ENCODE measurements around the gene MAB21L1. TPM values are rescaled to one million over a fixed set of nuclear protein-coding genes. Genes with fewer than 3 reads are reported as not detected.

The MAB21L1 gene
- total RNA-seq, 4 donors from 2014 or later = 0.31 to 2.0 (median 0.37) TPM; not detected in 1

GRCh38 chr13:35496761-35497386 is 20.4 kb upstream of the MAB21L1 start:
- DNase-seq (ENCODE audit: low spot score) (no peak), ATAC-seq (ENCODE audit: low FRiP score) (no peak)
- TF ChIP-seq, protein P1, sequence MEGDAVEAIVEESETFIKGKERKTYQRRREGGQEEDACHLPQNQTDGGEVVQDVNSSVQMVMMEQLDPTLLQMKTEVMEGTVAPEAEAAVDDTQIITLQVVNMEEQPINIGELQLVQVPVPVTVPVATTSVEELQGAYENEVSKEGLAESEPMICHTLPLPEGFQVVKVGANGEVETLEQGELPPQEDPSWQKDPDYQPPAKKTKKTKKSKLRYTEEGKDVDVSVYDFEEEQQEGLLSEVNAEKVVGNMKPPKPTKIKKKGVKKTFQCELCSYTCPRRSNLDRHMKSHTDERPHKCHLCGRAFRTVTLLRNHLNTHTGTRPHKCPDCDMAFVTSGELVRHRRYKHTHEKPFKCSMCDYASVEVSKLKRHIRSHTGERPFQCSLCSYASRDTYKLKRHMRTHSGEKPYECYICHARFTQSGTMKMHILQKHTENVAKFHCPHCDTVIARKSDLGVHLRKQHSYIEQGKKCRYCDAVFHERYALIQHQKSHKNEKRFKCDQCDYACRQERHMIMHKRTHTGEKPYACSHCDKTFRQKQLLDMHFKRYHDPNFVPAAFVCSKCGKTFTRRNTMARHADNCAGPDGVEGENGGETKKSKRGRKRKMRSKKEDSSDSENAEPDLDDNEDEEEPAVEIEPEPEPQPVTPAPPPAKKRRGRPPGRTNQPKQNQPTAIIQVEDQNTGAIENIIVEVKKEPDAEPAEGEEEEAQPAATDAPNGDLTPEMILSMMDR (IDR thresholded peaks at IDR 0.05) = no peak

DNA sequence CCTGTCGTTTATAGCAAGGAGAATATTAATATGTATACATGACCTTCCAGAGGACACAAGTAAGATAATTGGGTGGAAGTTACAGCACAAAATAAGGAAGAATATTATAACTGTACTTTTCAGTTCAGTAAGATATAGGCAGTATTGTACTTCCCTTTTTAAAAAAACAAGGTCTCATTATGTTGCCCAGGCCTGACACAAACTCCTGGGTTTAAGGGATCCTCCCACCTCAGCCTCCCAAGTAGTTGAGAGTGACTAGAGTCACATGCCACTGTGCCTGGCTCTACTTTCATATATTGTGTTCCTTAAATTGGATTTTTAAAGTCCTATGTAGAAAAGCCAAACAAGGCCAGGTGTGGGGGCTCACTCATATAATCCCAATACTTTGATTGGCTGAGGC is 19.5 kb upstream of the MAB21L1 start:
- no peak for DNase-seq (ENCODE audit: low spot score)
- no peak for ATAC-seq (ENCODE audit: low FRiP score)
- TF ChIP-seq, protein P1 (IDR thresholded peaks at IDR 0.05) = no peak

- no peak for DNase-seq (ENCODE audit: low spot score)
- no peak for ATAC-seq (ENCODE audit: low FRiP score)
- TF ChIP-seq, protein P1 (IDR thresholded peaks at IDR 0.05) = no peak
Measured at GRCh38 chr13:35489050-35489449, 12.6 kb upstream of the MAB21L1 start.

DNA sequence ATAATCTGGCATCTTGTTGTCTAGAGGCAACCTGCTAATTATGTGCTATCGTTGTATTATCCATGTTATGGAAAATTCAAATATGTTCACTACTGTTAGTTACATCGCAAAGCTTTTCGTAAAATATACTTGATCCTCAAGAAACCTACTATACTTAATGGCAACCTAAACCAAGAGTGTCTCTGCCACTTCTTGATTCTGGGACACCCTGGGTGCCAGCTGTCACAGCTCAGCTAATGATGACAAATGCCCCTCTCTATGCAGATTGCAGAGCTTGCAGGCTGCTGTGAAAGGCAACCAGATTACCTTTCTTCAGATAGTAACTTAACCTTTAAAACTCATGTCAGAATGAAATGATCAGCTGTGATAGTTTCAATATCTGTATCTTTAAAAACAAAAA is 8.9 kb upstream of the MAB21L1 start:
- DNase-seq (ENCODE audit: low spot score) (no peak), ATAC-seq (ENCODE audit: low FRiP score) (no peak)
- TF ChIP-seq, protein P1 (IDR thresholded peaks at IDR 0.05) = no peak

DNA sequence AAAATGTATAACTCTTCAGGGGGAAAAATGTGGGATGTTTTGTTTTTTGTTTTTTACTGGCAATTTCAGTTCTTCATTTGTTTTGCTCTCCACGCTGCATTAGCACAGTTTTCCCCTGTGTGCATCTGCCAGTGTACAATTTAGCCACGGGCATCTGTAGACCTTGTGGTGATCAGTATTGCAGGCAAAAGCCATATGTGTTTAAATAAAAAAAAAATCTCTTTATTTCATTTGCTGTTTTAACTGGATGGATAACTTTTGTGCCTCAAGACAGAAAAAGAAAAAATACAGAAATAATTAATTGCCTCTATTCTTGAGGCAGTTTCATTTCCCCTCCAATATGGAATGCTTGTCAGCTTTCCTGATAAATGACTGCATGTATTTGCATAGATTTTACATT is 7.9 kb upstream of the MAB21L1 start:
- DNase-seq (ENCODE audit: low spot score) (no peak), ATAC-seq (ENCODE audit: low FRiP score) (no peak)

DNA sequence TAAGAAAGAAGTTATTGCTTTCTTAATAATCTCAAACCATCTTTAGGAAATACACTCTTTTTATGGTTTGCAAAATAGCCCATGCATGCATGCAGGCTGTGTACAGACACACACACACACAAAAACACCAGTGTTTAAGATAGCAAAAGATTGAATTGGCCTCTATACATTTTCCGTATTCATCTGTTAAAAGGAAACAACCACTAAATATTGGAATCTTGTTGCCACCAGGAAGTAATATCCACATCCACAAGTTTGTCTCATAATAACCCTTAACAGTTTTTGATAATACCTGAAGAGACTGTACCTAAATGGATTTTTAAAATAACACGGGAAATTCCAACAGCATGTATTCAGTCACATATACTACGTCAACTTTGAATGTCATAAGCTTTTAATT is 7.3 kb upstream of the MAB21L1 start:
- no peak for ATAC-seq (ENCODE audit: low FRiP score)
- TF ChIP-seq, protein P1 (IDR thresholded peaks at IDR 0.05) = no peak
- DNase-seq (ENCODE audit: low spot score) = no peak

More for the DNA sequence above, 7.9 kb upstream of the MAB21L1 start:
- TF ChIP-seq, protein P1 (IDR thresholded peaks at IDR 0.05) = no peak

- ATAC-seq (ENCODE audit: low FRiP score) (no peak), DNase-seq (ENCODE audit: low spot score) (no peak)
- TF ChIP-seq, protein P1 (IDR thresholded peaks at IDR 0.05) = no peak
Measured at GRCh38 chr13:35482527-35482926, 6.0 kb upstream of the MAB21L1 start.
